ENCODE data around the gene DOCK2.
"Not testable (repeated sequence)": the region's sequence is repeated elsewhere in the genome, so short reads cannot be mapped to it uniquely, and the experiment has no call there.

The DOCK2 gene

GRCh38 chr5:169953196-169953595, 316.1 kb downstream of the DOCK2 start:
- DNase-seq = not testable (repeated sequence)

DNA sequence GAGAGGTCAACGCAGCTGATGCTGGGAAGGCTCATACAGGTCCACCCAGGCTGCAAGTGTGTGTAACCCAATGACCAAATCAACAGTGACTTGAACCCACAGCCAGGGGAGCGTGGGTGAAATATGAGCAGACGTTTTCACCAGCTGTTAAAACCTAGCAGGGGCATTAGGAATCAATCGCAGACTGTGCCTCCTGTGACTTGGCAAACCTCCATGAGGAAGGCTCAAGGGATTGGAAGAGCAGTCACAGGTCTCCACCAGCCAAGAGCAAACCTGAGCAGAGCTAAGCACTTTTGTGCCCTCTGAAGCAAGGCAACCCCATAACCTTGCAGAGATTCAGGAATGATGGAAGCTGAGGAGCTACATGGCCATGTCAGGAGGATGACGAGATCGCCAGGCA, 317.7 kb downstream of the DOCK2 start:
- DNase-seq = no peak

DNA sequence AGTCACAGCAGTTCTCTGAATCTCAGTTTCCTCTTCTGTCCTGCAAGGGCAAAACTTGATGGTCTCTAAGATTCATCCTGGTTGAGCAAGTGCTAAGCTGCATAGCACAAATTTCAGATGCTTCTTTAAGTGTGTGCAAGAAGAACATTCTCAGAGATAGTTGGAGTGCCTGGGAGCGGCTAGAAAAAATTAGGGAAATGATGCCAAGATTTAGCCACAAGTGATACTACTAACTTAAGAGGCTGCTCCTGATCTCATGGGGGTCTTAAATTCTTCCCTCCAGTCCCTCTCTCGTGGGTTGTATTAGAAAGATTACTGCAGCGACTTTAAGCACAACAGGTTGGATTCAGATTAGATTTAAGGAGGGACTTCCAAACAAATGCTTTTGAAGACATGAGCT, 319.1 kb downstream of the DOCK2 start:
- no peak for DNase-seq

GRCh38 chr5:169956756-169957155, 319.7 kb downstream of the DOCK2 start:
- no peak for DNase-seq

DNA sequence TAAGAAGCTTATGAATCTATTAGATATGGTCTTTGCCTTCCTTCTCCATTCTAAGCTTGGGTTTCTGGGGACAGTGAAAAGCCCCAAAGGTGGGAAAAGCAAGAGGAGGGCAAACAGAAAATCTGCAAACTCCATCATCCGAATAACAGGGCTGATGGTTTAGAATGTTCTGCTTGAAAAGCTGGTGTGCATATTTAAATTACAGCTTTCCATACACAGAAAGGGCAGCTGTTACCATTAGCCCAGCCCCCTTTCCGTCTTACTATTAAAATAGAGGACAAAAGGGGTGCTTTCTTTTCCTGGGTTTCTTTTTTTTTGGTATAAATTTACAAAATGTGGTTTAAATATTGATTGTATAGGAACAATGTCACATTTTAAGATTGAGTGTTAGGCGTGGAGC, 321.2 kb downstream of the DOCK2 start:
- no peak for DNase-seq

DNA sequence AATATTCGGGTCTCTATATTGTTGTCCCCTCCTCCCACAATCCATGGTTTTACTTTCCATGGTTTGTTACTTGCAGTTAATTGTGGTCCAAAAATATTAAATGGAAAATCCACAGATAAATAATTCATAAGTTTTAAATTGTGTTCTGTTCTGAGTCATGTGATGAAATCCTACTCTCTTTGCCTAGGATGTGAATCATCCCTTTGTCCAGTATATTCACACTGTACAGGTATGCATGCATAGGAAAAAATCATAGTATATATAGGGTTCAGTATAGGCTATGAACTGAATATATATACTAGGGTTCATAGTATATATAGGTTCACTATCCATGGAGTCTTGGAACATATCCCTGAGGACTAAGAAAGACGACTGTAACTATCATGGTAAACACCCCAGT, 323.6 kb downstream of the DOCK2 start:
- no peak for DNase-seq

DNA sequence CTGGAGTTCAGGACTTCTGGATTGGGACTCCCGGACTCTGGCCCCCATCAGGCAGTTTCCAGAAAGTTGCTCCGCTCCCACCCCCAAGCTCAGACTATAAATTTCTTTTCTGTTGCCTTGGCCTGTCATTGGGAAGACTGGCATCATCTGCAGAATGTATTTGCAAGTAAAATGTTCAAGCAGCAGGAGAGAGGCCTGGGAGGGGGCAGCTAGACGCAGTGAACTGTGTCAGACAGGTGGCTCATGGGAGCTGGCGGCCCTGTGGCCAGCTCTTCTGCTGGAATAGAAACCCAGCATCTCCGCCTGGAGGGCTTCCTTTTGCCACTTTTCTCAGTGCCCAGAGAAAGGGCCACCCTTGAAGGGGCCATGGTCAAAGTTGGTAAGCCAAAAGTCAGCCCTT, 327.2 kb downstream of the DOCK2 start:
- no peak for DNase-seq

- no peak for DNase-seq
These were observed 333.3 kb downstream of the DOCK2 start for GRCh38 chr5:169970339-169970738.

DNA sequence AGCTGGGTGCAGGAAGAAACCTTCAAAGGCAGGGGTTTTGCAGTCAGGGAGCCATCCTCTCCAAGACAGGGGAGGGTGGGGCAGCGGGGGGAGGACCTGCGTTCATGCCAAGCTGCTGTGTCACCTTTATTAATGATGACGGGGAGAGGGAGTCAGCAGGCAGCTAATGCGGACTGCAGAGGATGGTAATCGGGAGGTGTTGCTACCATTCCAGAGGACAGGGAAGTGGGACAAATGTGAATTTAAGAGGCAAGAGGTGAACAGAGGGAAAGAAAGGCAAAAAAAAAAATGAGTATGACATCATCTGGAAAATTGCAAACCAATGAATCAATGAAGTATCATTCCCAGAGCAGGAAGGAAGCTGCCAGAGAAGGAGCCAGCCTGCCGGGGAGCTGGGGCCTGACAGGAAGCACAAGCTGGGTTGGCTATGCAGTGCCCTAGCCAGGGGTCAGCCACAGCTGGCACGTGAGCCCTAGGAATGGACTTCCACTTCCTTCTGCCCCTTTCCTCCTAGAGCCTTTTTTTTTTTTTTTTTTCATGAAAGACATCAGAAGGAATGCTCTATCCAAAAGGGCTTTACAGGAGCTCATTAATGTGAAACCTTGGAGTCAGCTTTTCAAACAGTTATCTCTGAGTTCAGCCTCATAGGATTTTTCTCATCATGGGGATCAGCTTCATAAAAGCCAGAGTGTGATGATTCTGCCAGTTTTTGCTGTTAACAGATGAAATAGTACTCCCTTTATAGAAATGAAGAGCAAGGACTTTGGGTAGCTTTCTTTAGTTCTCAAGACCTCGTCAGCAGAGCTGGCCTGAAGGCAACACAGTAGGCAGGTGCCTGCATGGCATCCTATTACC, 334.1 kb downstream of the DOCK2 start:
- DNase-seq = no peak

DNA sequence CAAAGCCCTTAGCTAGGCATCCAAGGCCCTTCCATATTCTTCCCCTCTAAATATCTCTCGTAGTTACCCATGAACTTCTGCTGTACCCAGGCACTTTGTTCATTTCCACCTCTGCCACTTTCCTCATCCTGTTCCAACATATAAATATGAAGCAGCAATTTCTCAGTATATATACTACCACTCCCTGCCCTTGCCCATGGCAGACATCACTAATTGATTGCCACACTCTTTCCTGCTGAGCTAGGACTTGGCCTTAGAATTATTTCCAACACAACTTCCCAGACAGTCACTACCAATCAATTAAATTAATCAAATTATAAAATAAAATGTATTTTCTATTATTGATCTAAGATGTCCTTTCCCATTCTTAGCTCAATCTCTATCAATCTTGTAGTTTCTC, 334.7 kb downstream of the DOCK2 start:
- no peak for DNase-seq

GRCh38 chr5:169973056-169973455, 336.0 kb downstream of the DOCK2 start:
- no peak for DNase-seq

DNA sequence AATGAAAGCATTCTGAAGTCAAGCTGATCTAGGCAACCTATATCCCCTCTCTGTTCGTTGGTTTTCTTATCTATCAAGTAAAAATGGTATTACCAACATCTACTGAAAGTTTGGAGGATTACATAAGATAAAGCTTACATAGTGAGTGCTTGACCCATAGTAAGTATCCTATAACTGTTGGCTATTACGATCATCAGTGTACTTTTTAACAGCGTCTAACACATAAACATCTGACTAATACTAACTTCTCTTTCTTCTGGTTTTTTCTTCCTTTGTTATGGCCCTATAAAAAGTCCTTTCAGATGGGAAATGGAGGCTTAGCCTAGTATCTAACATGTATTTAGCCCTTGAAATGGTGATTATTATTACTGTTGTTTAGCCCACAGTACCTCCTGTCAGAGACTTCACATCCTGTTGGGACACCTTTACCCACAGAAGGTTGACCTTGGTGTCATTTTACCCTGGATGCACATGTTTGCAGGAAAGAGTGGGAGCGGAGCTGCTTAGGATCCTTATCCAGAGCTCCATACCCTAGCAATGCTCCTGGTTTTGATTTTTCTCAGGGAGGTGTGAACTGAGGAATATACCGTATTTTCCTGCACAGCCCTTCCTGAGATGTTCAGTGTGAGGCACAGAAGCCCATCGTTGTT, 337.2 kb downstream of the DOCK2 start:
- DNase-seq = no peak

- DNase-seq = no peak
These were observed 341.6 kb downstream of the DOCK2 start for GRCh38 chr5:169978714-169979113.

- DNase-seq = no peak
These were observed 342.8 kb downstream of the DOCK2 start for GRCh38 chr5:169979871-169980270.

DNA sequence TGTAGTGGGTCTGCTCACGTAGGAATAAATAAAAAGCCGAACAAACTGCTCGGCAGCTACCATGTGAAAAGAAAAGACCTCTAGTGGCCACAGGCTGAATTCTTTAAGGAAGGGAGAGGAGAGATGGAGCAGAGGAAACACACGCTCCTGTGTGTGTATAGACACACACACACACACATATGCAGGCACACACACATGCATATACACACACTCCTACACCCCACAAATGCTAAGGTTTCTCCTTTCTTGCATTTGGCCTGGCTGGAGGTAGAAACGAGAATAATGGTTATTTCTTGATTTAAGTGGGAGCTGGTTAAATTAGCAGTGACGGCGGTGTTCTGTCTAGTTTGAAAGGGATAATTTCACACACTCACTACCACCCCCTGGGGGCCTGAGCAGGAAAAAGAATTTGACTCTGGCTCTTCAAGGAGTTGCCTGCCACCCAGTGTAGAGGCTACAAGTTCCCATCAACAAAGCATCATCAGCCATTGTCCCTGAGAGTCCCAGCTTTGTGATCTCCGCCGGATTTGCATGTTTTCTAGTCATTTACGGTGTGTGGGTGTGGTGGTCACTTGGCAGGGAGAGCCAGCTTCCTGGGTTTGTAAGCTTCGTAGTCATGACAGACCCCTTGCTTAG, 343.5 kb downstream of the DOCK2 start, which contains the start of gene INSYN2B:
INSYN2B (minus strand) TSS at position 78 of the 636 bp plus-strand sequence. CDS start 96,597 bp downstream, outside the sequence.
- DNase-seq = peak in 1 of 2 experiments; percentile 23

GRCh38 chr5:169988206-169988605, 351.1 kb downstream of the DOCK2 start:
- no peak for DNase-seq

- DNase-seq = no peak
These were observed 351.9 kb downstream of the DOCK2 start for GRCh38 chr5:169988947-169989346.

DNA sequence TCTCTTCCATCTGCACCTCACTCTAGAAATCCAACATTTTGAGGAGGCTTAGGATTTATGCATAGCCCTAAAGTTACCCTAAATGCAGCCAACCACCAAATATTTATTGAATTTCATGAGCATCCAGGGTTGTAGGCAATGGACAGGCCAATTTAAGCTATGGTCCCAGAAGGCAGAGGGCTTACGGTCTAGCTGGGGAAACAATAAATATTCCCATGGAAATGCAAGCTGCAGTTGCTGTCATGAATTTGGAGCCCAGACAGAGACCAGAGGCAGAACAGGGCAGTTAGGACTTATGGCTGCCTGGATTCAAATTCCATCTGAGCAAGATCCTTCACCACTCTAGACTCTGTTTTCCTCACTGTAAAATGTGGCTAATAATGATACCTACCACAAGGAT, 352.3 kb downstream of the DOCK2 start:
- no peak for DNase-seq

DNA sequence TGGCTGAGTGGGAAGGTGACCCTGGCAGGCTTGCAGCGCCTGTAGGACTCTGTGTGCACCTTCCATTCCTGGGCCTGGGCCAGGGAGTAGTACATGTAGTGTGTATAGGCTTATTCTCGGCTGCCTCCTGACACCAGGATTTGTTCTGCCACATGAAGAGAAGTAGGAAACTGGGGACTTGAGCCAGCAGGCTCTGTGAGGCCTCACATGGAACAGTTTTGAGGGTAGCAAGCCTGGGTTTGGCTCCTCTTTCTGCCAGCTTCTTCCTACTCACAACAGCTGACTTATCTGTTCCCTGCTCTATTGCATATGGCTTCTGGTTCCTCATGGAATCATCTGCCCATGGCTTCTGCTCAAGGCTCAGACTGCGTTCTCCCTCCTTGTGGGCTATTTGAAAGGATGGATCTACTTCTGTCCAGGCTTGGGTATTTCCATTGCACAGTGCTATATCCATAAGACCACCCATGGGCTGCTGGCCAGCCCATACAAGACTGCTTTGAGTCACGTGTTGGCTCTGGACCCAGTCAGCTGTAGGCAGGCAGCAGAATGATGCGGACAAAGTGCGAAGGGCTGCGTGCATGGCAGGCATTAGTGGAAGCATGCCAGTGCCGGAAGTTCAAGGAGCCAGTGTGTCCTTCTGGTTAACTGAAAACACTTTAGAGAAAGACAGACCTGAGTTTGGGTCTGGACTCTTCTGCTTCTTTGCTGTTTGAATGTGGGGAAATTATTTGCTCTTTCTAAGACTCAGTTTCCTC, 354.2 kb downstream of the DOCK2 start:
- DNase-seq = no peak

DNA sequence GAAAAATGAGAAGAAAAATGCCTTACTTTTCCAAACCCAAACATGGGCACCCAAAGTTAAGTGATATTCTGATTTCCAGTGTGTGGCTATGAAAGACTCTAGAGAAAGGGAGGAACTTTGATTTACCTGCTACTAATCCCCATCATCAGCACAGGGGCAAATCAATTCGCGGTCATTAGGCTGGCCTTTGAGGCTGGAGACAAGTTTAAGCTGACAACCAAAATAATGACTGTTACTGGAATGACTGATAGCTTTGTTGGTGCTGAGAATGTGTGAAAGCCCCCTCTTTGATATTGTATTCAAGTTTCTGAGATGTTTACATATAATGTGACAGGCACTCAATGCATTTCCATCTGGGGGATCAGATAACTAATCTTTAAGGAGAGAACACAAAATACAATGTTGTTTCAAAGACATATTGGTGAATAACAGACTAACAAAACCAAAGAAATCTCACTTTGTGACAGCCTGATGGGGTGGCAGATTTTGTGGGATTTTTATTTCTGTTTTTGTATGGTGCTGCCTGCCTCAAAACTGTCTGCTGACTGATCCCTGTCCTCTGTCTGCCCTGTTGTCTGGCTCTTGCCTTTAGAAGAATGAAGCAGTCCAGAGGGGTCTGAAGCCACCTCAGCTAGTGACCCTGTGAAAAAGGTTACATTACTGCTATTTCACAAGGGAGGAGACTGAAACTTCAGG, 355.9 kb downstream of the DOCK2 start:
- DNase-seq = no peak

GRCh38 chr5:169993485-169993790, 356.4 kb downstream of the DOCK2 start:
- DNase-seq = no peak

DNA sequence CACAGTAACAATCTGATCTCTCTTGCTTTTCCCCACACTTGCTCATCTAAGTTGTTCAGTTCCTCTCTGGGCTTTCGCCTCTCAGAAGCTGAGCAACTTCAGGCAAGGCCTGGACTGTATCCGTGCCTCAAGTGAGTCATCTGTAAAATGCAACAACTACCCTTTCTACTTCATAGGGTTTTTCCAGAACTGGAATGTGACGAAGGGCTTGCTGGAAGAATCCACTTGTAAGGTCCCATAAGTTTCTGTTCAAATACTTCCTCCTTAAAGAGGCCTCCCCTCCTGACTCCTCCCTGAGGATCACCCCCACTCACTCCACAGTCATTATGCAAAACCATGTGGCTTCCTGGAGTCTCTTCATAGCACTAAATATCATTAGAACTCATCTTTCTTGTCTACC, 360.7 kb downstream of the DOCK2 start:
- no peak for DNase-seq

DNA sequence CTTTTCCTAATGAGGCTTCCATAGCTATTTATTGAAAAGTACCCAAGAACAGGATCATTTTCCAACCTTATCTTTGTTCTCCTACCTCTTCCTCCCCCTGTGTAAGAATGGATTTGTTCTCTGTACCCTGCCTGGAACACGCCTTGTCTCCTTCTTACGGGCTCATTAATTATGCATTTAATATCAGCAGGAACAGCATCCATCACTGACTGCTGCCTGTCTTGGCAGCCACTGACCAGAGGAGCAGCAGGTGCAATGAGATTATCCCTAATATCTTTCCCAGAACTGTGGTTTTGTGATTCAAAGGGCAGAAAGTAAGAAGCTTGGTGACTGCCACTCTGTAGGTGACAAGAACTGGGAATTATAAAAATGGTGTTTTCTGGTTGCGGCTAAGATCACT, 362.5 kb downstream of the DOCK2 start:
- DNase-seq = no peak
